Esophagus squamous epithelium (tissue), 5 donors: ENCODE results near the gene SMO. TPM values are rescaled to one million over a fixed set of nuclear protein-coding genes. Genes with fewer than 3 reads are reported as not detected.
"Not testable (repeated sequence)": the region's sequence is repeated elsewhere in the genome, so short reads cannot be mapped to it uniquely, and the experiment has no call there.

Experiments
- DNase-seq: peaks from one replicate; lab custom pipeline; 2025; lab: John Stamatoyannopoulos, UW
- H3K27ac ChIP-seq, 4 donors: fragments of 200-600 bp; sonication (generic); one replicate each; pipeline ENCODE4 v1.5.1; 2016 to 2019; ENCODE audit warnings: mild to moderate bottlenecking in 1 of 4
- H3K27me3 ChIP-seq, 4 donors: fragments of 200-600 bp; sonication (generic); 1 replicate in 3 of 4; 2 replicates in 1 of 4; pipeline versions ENCODE4 v1.5.1 to v1.6.0; 2017 to 2021; ENCODE audit warnings: antibody characterized with exemption in 1 of 4
- H3K36me3 ChIP-seq, 3 donors: fragments of 200-600 bp; sonication (generic); one replicate each; pipeline ENCODE4 v1.5.1; 2016 to 2019
- H3K4me1 ChIP-seq, 3 donors: fragments of 200-600 bp; sonication (generic); one replicate each; pipeline ENCODE4 v1.5.1; 2017 to 2019
- H3K4me3 ChIP-seq, 4 donors: fragments of 200-600 bp; sonication (generic); 1 replicate in 3 of 4; 2 replicates in 1 of 4; pipeline ENCODE4 v1.5.1; 2016 to 2019; ENCODE audit warnings: mild to moderate bottlenecking in 2 of 4, moderate library complexity in 1 of 4
- H3K9me3 ChIP-seq, 3 donors: fragments of 200-600 bp; sonication (generic); one replicate each; pipeline ENCODE4 v1.5.1; 2016 to 2019
- POLR2A ChIP-seq, 4 donors: fragments of 450-650 bp; IDR thresholded peaks; one replicate each; pipeline ENCODE4 v1.6.1; 2017; ENCODE audit warnings: antibody characterized with exemption in 4 of 4, mild to moderate bottlenecking in 4 of 4, moderate library complexity in 3 of 4
- WGBS, 2 donors: methylation state at CpG; one replicate each; pipeline ENCODE4 v1.1.5; 2018; 5-methylcytosine and 5-hydroxymethylcytosine counted together
- intact Hi-C: fragments of 100-400 bp; cut with DNase I; formaldehyde crosslinking; loops from one replicate; pipeline ENCODE4 v1.15.0; 2022
- total RNA-seq, 4 donors: library from RNA; depleted of rRNA; stranded (reverse); fragments of >200 nt; gene quantifications; one replicate each; pipeline ENCODE4 v1.1.0, GENCODE V29; 2016
- TF ChIP-seq, protein P1 (sequence below), 6 experiments: fragments of 450-650 bp in 4 of 6; fragments of 200-600 bp in 2 of 6; sonication (generic) in 2 of 6; IDR thresholded peaks; one replicate each; pipeline ENCODE4 v1.5.1; 2016 to 2019; ENCODE audit warnings: antibody characterized with exemption in 6 of 6, mild to moderate bottlenecking in 4 of 6, moderate library complexity in 4 of 6
- donor health status: DM: yes; HTN: yes; CAD: no.

Gene SMO
- total RNA-seq, 4 donors from 2014 or later = 9.2 to 18.4 (median 10.4) TPM

DNA sequence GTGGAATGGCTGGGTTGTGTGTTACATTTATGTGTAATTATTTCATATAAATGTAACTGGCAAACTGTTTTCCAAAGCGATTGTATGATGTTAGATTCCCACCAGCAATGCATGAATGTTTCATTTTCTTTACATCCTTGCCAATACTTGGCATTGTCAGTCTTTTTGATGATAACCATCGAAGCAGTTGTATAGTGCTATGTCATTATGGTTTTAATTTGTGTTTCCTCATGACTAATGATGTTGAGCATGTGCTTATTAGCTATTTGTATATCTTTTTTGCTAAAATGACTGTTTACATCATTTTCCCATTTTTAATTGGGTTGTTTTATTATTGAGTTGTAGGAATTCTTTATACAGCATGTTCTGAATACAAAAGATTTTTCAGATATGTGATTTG is 58.7 kb downstream of the SMO start:
- Histone ChIP-seq H3K27ac (no peak overlapping the region), H3K4me3 (no peak overlapping the region), H3K27me3 (no peaks in the 10 kb centered on the region), H3K4me1 (peaks cover 0 to 3% (median 0%) of the 10 kb centered on the region in 3 donors), H3K9me3 (no peaks in the 10 kb centered on the region), H3K36me3 (no peaks in the 10 kb centered on the region)
- no peak for DNase-seq
- no peak for TF ChIP-seq POLR2A (IDR thresholded peaks at IDR 0.05)
- TF ChIP-seq, protein P1, sequence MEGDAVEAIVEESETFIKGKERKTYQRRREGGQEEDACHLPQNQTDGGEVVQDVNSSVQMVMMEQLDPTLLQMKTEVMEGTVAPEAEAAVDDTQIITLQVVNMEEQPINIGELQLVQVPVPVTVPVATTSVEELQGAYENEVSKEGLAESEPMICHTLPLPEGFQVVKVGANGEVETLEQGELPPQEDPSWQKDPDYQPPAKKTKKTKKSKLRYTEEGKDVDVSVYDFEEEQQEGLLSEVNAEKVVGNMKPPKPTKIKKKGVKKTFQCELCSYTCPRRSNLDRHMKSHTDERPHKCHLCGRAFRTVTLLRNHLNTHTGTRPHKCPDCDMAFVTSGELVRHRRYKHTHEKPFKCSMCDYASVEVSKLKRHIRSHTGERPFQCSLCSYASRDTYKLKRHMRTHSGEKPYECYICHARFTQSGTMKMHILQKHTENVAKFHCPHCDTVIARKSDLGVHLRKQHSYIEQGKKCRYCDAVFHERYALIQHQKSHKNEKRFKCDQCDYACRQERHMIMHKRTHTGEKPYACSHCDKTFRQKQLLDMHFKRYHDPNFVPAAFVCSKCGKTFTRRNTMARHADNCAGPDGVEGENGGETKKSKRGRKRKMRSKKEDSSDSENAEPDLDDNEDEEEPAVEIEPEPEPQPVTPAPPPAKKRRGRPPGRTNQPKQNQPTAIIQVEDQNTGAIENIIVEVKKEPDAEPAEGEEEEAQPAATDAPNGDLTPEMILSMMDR (IDR thresholded peaks at IDR 0.05) = no peak
- 51 to 72% methylated on average over 2 of the region's 2 CpGs for WGBS, 2 donors
- intact Hi-C loops = no loop called here

GRCh38 chr7:129252128-129252527 is 63.7 kb downstream of the SMO start:
- H3K9me3 ChIP-seq = no peaks in the 10 kb centered on the region
- intact Hi-C loops = no loop called here
- no peak for DNase-seq
- WGBS, 2 donors = 26 to 51% methylated on average over 2 of the region's 2 CpGs
- H3K27me3 ChIP-seq = no peaks in the 10 kb centered on the region
- H3K36me3 ChIP-seq = no peaks in the 10 kb centered on the region
- TF ChIP-seq, protein P1 (IDR thresholded peaks at IDR 0.05) = no peak
- no peak for TF ChIP-seq POLR2A (IDR thresholded peaks at IDR 0.05)
- H3K4me1 ChIP-seq = peaks cover 0 to 9% (median 0%) of the 10 kb centered on the region in 3 donors
- no peak overlapping the region for H3K4me3 ChIP-seq
- no peak overlapping the region for H3K27ac ChIP-seq

GRCh38 chr7:129252603-129253002 is 64.2 kb downstream of the SMO start:
- intact Hi-C loops, H3K4me3 ChIP-seq, DNase-seq, H3K9me3 ChIP-seq, H3K36me3 ChIP-seq, H3K27me3 ChIP-seq, H3K27ac ChIP-seq, H3K4me1 ChIP-seq: not testable (repeated sequence)
- WGBS, 2 donors = 82 to 93% methylated on average over 5 of the region's 5 CpGs

DNA sequence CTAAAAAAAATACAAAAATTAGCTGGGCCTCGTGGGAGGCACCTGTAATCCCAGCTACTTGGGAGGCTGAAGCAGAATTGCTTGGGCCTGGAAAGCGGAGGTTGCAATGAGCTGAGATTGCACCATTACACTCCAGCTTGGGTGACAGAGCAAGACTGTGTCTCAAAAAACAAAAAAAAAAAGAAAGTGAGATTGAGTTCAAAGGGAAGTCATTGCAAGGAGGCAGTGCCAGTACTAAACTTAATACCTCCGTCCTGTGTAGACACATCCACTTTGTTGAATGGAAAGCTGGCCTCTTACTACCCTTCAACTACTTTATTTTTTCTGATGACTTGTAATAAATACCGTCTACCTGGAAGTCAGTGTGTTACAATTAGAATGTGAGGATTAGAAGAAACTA is 67.4 kb downstream of the SMO start:
- H3K4me1 ChIP-seq = peaks cover 3 to 26% (median 6%) of the 10 kb centered on the region in 3 donors
- no peak for TF ChIP-seq POLR2A (IDR thresholded peaks at IDR 0.05)
- TF ChIP-seq, protein P1 (IDR thresholded peaks at IDR 0.05) = no peak
- WGBS, 2 donors = 74 to 79% methylated on average over 4 of the region's 4 CpGs
- H3K36me3 ChIP-seq = no peaks in the 10 kb centered on the region
- DNase-seq = no peak
- no peak overlapping the region for H3K4me3 ChIP-seq
- H3K9me3 ChIP-seq = no peaks in the 10 kb centered on the region
- no peaks in the 10 kb centered on the region for H3K27me3 ChIP-seq
- no peak overlapping the region for H3K27ac ChIP-seq
- intact Hi-C loops = no loop called here

DNA sequence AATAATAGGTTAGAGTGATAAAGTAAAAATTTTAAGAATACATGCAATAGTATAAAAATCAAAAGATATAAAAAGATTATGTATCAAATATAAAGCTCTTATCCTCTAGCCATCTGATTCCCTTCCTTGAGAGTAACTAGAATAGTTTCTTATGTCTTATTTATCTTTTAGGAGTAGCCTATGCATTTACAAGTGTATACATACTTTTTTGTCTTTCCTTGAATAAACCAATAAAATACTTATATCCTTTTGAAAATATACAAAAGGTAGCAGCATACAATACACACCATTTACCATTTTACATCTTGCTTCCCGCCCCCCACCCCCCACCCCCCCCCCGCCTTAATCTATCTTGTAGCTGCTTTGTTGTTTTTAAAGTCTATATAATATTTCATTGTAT is 67.8 kb downstream of the SMO start:
- WGBS, 2 donors = 82 to 93% methylated on average over 2 of the region's 2 CpGs
- no peak for DNase-seq
- Histone ChIP-seq H3K9me3 (no peaks in the 10 kb centered on the region), H3K36me3 (no peaks in the 10 kb centered on the region), H3K4me3 (no peak overlapping the region), H3K27me3 (no peaks in the 10 kb centered on the region), H3K4me1 (peaks cover 3 to 26% (median 6%) of the 10 kb centered on the region in 3 donors), H3K27ac (no peak overlapping the region)
- TF ChIP-seq POLR2A (IDR thresholded peaks at IDR 0.05) = no peak
- TF ChIP-seq, protein P1 (IDR thresholded peaks at IDR 0.05) = no peak
- intact Hi-C loops = no loop called here

- Histone ChIP-seq H3K4me1 (peaks cover 3 to 24% (median 6%) of the 10 kb centered on the region in 3 donors), H3K27ac (no peak overlapping the region), H3K9me3 (no peaks in the 10 kb centered on the region), H3K27me3 (no peaks in the 10 kb centered on the region), H3K36me3 (no peaks in the 10 kb centered on the region), H3K4me3 (no peak overlapping the region)
- TF ChIP-seq, protein P1 (IDR thresholded peaks at IDR 0.05) = no peak
- TF ChIP-seq POLR2A (IDR thresholded peaks at IDR 0.05) = no peak
- no peak for DNase-seq
- intact Hi-C loops = no loop called here
Measured at GRCh38 chr7:129257168-129257567, 68.7 kb downstream of the SMO start.
